Pancreas (tissue), 10 donors: ENCODE data around the gene SULT1A2. TPM values are rescaled to one million over a fixed set of nuclear protein-coding genes. Genes with fewer than 3 reads are reported as not detected.
"Not testable (repeated sequence)": the region's sequence is repeated elsewhere in the genome, so short reads cannot be mapped to it uniquely, and the experiment has no call there.

Experiments used
- ATAC-seq, 4 donors: fragments of 200-7000 bp; cut with Tn5 transposase; one replicate each; pipeline versions ENCODE4 v1.8.0 to v1.9.1; 2020; ENCODE audit warnings: mild to moderate bottlenecking in 4 of 4, moderate library complexity in 4 of 4
- DNase-seq, 6 donors: peaks; one replicate each; pipeline ENCODE4 v3.0.0-alpha.2; 2020
- FAIRE-seq: peaks from 2 replicates; lab custom pipeline; 2012; peaks lifted over from hg19 to GRCh38; lab: Jason Lieb, UNC
- H3K27ac ChIP-seq, 4 donors: fragments of 200-600 bp; sonication (generic); 1 replicate in 3 of 4; 2 replicates in 1 of 4; pipeline versions ENCODE4 v1.5.0 to v1.8.0; 2020
- H3K27me3 ChIP-seq, 4 donors: fragments of 200-600 bp; one replicate each; pipeline ENCODE4 v1.8.0; 2021
- H3K36me3 ChIP-seq, 3 donors: fragments of 200-600 bp; sonication (generic) in 1 of 3; one replicate each; pipeline versions ENCODE4 v1.5.0 to v1.8.0; 2020 to 2021
- H3K4me1 ChIP-seq, 3 donors: fragments of 200-600 bp; one replicate each; pipeline ENCODE4 v1.8.0; 2021
- H3K4me3 ChIP-seq, 4 donors: fragments of 200-600 bp; sonication (generic) in 2 of 4; one replicate each; pipeline versions ENCODE4 v1.5.0 to v1.8.0; 2020 to 2021
- H3K9me3 ChIP-seq, 4 donors: fragments of 200-600 bp; one replicate each; pipeline ENCODE4 v1.8.0; 2021
- CTCF ChIP-seq, 4 donors: fragments of 200-600 bp; sonication (generic) in 3 of 4; IDR thresholded peaks; one replicate each; pipeline versions ENCODE4 v1.5.0 to v1.8.0; 2021; ENCODE audit warnings: antibody characterized with exemption in 4 of 4
- WGBS, 2 donors: extraction: QIAGEN DNeasy Blood & Tissue Kit; methylation state at CpG; one replicate each; pipeline ENCODE4 v1.1.7; 2013; 5-methylcytosine and 5-hydroxymethylcytosine counted together
- intact Hi-C, 3 donors: fragments of 100-400 bp; cut with DNase I; formaldehyde crosslinking; loops; one replicate each; pipeline versions ENCODE4 v1.11.1 to v1.14.2; 2022
- polyA plus RNA-seq, 2 donors: library from polyadenylated mRNA; stranded (reverse); fragments of 200-250 nt; gene quantifications; one replicate each; pipeline ENCODE4 v1.2.3, GENCODE V29; 2013
- total RNA-seq, 6 donors: library from RNA; stranded (reverse); fragmentation: NEBNext Ultra II Directional in 4 of 6; extraction: Animal tissue kit (Norgen Biotek cat#: 25700) in 4 of 6; gene quantifications; one replicate each; pipeline versions ENCODE4 v1.2.1 to v1.2.4, GENCODE V29; 2021 to 2023
- donor health status: healthy with polysubstance abuse.
- donor health status: DM: no; HTN: no; CAD: no; lungs with moderate emphysema.
- donor health status: DM: no; HTN: no; CAD: no.
- donor health status: control.
- donor health status: control.
- donor health status: Bipolar disorder and iron deficiency.
- donor health status: DM: yes; HTN: yes; CAD: no.
- donor health status: DM: no; HTN: no; CAD: no.
- donor health status: DM: no; HTN: no; CAD: no.
- donor health status: DM: yes; HTN: yes; CAD: no.

SULT1A2 gene
- total and polyA plus RNA-seq, 8 donors: 0.41 to 6.0 (median 1.4) TPM

- no peak for DNase-seq
Observed at GRCh38 chr16:28621481-28622155, 24.8 kb upstream of the SULT1A2 start.

GRCh38 chr16:28620316-28620715 is 23.5 kb upstream of the SULT1A2 start:
- H3K36me3 ChIP-seq, H3K9me3 ChIP-seq, H3K4me3 ChIP-seq, FAIRE-seq, ATAC-seq, H3K4me1 ChIP-seq, DNase-seq, H3K27ac ChIP-seq, H3K27me3 ChIP-seq, intact Hi-C loops: not testable (repeated sequence)
- WGBS, 2 donors: 87 to 100% methylated on average over 1 of the region's 1 CpG

More at GRCh38 chr16:28621481-28622155, 24.8 kb upstream of the SULT1A2 start:
- Histone ChIP-seq H3K36me3 (no peaks in the 10 kb centered on the region), H3K4me3 (peak overlapping the region in 2 of 4 donors; percentile 57 to 68), H3K27me3 (no peaks in the 10 kb centered on the region), H3K27ac (no peak overlapping the region), H3K4me1 (no peaks in the 10 kb centered on the region), H3K9me3 (no peaks in the 10 kb centered on the region)
- FAIRE-seq: no peak
- intact Hi-C loops: no loop called here
- ATAC-seq: peak in 1 of 4 donors; percentile 16
- WGBS, 2 donors: 54 to 55% methylated on average over 7 of the region's 7 CpGs
- TF ChIP-seq CTCF (IDR thresholded peaks at IDR 0.05): no peak

GRCh38 chr16:28617874-28618273 is 21.0 kb upstream of the SULT1A2 start:
- TF ChIP-seq CTCF (IDR thresholded peaks at IDR 0.05): no peak
- no peak for ATAC-seq
- intact Hi-C loops: no loop called here
- Histone ChIP-seq H3K4me1 (no peaks in the 10 kb centered on the region), H3K9me3 (no peaks in the 10 kb centered on the region), H3K27ac (no peak overlapping the region), H3K27me3 (no peaks in the 10 kb centered on the region), H3K4me3 (no peak overlapping the region), H3K36me3 (no peaks in the 10 kb centered on the region)
- WGBS, 2 donors: 60 to 70% methylated on average over 4 of the region's 4 CpGs
- FAIRE-seq: no peak
- no peak for DNase-seq

GRCh38 chr16:28616636-28617035 is 19.8 kb upstream of the SULT1A2 start:
- Histone ChIP-seq H3K4me1 (no peaks in the 10 kb centered on the region), H3K9me3 (no peaks in the 10 kb centered on the region), H3K27ac (no peak overlapping the region), H3K36me3 (no peaks in the 10 kb centered on the region), H3K4me3 (no peak overlapping the region), H3K27me3 (no peaks in the 10 kb centered on the region)
- no peak for FAIRE-seq
- DNase-seq: no peak
- no peak for TF ChIP-seq CTCF (IDR thresholded peaks at IDR 0.05)
- 88 to 92% methylated on average over 7 of the region's 7 CpGs for WGBS, 2 donors
- no peak for ATAC-seq
- intact Hi-C loops: no loop called here

GRCh38 chr16:28616224-28616577 is 19.4 kb upstream of the SULT1A2 start:
- 84 to 87% methylated on average over 7 of the region's 7 CpGs for WGBS, 2 donors
- H3K9me3 ChIP-seq, DNase-seq, FAIRE-seq, H3K27me3 ChIP-seq, ATAC-seq, intact Hi-C loops, H3K4me1 ChIP-seq, H3K36me3 ChIP-seq, H3K4me3 ChIP-seq, H3K27ac ChIP-seq: not testable (repeated sequence)

- DNase-seq: peak in 3 of 6 donors; percentile 45 to 72 (median 63)
- intact Hi-C loops, H3K27me3 ChIP-seq, H3K36me3 ChIP-seq, H3K4me1 ChIP-seq, H3K4me3 ChIP-seq, H3K9me3 ChIP-seq, H3K27ac ChIP-seq, FAIRE-seq: not testable (repeated sequence)
- TF ChIP-seq CTCF (IDR thresholded peaks at IDR 0.05): peak; percentile 41 to 57 (median 54)
- peak; percentile 26 to 59 (median 42) for ATAC-seq
- WGBS, 2 donors: 55 to 62% methylated on average over 16 to 17 of the region's 24 CpGs
Observed at GRCh38 chr16:28615486-28616223, 18.8 kb upstream of the SULT1A2 start.

GRCh38 chr16:28614561-28614960 is 17.7 kb upstream of the SULT1A2 start:
- H3K27ac ChIP-seq, H3K36me3 ChIP-seq, ATAC-seq, H3K27me3 ChIP-seq, DNase-seq, H3K4me3 ChIP-seq, FAIRE-seq, H3K9me3 ChIP-seq, intact Hi-C loops: not testable (repeated sequence)
- 78 to 79% methylated on average over 11 to 15 of the region's 16 CpGs for WGBS, 2 donors
- peaks cover 7 to 12% (median 12%) of the 10 kb centered on the region in 3 donors for H3K4me1 ChIP-seq

- H3K4me3 ChIP-seq, DNase-seq: not testable (repeated sequence)
- 51% methylated on average over 7 of the region's 26 CpGs; no CpG with 5 or more reads in 1 of the 2 donors for WGBS, 2 donors
Observed at GRCh38 chr16:28613912-28614311, 17.1 kb upstream of the SULT1A2 start.

More at GRCh38 chr16:28613912-28614311, 17.1 kb upstream of the SULT1A2 start:
- ATAC-seq, H3K9me3 ChIP-seq, H3K27ac ChIP-seq, H3K36me3 ChIP-seq, FAIRE-seq, intact Hi-C loops, H3K27me3 ChIP-seq: not testable (repeated sequence)
- peaks cover 7 to 16% (median 15%) of the 10 kb centered on the region in 3 donors for H3K4me1 ChIP-seq
